Endothelial cell of hepatic sinusoid (primary cell): ENCODE measurements around the gene CDK18.

Source experiments
- in situ Hi-C: cut with HindIII; loops from 2 replicates; pipeline ENCODE4 v1.10.0; 2017; ENCODE audit warnings: low sequenced_read_pairs

Gene CDK18

GRCh38 chr1:205563927-205564441 lies 59.5 kb downstream of the CDK18 start:
- in situ Hi-C loops, result no loop called here

GRCh38 chr1:205565799-205566198 lies 61.3 kb downstream of the CDK18 start:
- in situ Hi-C loops, result no loop called here

- in situ Hi-C loops, result no loop called here
These were observed 63.2 kb downstream of the CDK18 start for GRCh38 chr1:205567716-205568115.

GRCh38 chr1:205568135-205568468 lies 63.6 kb downstream of the CDK18 start:
- in situ Hi-C loops, result no loop called here

GRCh38 chr1:205568469-205569361 lies 64.2 kb downstream of the CDK18 start:
- in situ Hi-C loops, result no loop called here

DNA sequence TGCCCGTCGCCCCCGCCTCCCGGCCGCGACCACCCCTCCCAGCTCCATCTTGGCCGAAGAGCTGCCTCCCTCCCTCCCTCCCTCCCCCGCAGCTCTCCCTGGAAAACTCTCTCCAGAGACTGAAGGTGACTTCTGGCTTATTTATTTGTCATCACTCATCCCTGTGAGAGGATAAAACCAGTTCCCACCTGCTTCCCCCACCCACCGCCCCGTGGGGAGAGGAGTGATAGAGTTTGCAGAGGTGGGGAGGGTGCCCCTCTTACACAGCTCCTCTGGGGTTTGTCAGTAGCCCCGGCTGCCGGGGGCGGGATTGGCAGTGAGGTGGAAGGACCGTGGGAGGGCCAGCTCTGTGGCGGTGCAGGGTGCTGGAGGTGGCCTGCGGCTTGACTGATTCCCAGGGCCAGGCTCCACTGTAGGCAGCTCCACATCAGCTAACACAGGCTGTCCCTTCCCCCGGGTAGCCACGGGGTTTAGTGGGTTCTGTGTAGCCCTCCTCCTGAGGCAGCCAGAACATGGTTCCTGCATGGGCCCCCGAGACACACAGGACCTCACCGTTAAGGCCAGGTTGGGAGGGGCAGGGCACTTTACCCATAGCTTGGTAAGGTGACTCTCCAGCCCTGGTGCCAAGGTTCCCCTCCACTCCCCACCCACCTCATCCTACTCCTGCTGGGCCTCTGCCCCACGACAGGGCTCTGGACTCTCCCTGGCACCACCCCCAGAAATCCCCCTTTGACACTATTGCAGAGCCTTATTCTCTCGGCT lies 65.1 kb downstream of the CDK18 start:
- in situ Hi-C loops, result loop anchor here (5.0 kb wide), 1 partner anchor 47 kb away; no protein-coding TSS in a partner anchor

DNA sequence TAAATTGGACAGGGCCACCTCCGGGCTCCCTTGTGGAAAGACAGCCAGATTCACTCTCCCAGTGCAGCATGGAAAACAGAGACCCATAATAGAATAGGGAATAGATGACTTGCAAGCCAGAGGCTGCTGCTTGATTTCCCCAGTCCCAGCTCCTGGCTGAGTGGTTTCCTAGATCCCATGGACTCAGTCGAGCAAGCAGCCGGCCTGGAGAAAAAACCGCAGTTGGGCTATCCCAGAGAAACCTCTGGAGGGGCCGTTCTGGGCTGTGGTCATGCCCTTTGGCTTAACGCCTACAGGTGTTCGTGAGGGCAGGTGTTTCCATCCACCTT lies 65.7 kb downstream of the CDK18 start:
- in situ Hi-C loops, result loop anchor here (5.0 kb wide), 1 partner anchor 48 kb away; no protein-coding TSS in a partner anchor

DNA sequence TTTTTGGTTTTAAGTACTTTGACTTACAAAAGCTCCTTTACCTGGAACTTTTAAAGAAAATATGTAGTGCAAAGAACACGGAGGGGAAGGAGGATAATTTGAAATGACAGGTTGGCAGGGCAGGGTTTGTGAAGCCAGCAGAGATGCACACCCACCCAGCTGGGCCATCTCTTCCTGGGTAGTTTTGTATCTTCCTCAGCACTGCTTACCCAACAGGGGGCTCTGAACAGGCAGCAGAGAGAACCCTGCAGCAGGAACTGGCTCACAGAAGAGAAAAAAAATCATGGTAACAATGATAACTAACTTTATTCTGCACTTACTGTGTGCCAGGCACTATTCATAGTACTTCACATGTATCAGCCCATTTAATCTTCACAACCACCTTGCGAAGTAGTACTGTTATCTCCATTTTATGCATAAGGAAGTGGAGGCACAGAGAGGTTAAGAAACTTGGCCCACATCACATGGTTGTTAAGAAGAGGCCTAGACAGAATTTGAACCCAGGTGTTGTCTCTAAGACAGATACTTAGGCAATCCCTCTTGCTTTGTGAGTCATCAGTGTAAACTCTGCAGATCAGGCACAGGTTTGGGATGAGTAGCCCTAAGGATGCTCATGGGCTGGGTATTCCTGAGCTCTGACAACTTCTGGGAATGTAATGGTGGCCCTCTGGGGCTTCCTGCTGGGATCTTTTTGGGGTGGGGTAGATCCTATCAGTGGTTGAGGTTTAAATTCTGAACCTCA lies 66.5 kb downstream of the CDK18 start:
- in situ Hi-C loops, result loop anchor here (5.0 kb wide), 1 partner anchor 49 kb away; no protein-coding TSS in a partner anchor

GRCh38 chr1:205571747-205572146 lies 67.3 kb downstream of the CDK18 start:
- in situ Hi-C loops, result loop anchor here (5.0 kb wide), 1 partner anchor 49 kb away; no protein-coding TSS in a partner anchor

GRCh38 chr1:205572421-205572820 lies 68.0 kb downstream of the CDK18 start:
- in situ Hi-C loops, result loop anchor here (5.0 kb wide), 1 partner anchor 50 kb away; no protein-coding TSS in a partner anchor

DNA sequence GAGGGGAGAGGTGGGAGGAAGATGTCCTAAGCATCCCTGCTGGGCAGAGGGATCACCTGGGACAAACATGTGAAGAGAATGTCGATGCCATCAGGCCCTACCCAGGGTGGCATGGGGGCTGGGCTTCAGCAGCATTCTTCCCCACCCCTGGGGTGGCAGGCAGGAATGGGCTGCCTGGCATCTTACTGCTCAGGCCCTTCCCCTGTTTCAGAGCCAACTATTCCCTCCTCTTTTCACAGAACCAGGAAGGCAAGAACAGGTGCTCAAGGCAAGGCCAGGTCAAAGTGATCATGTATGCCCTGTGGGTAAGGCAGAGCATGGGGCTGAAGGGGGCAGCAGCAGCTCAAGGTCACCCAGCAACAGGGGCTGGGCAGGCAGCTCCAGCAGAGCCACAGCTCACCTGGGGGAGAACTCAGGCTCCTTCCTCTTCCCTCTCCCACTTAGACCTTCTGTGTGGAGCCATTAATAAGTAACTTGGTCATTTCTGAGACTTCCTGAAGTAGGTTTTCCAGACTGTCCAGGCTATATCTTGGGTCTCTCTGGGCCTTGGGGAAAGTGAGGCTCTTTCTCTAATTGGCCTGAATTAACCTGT lies 70.9 kb downstream of the CDK18 start:
- in situ Hi-C loops, result no loop called here

GRCh38 chr1:205576011-205576410 lies 71.5 kb downstream of the CDK18 start:
- in situ Hi-C loops, result no loop called here

GRCh38 chr1:205576805-205577761 lies 72.6 kb downstream of the CDK18 start:
- in situ Hi-C loops, result no loop called here

GRCh38 chr1:205577874-205578658 lies 73.6 kb downstream of the CDK18 start:
- in situ Hi-C loops, result no loop called here

DNA sequence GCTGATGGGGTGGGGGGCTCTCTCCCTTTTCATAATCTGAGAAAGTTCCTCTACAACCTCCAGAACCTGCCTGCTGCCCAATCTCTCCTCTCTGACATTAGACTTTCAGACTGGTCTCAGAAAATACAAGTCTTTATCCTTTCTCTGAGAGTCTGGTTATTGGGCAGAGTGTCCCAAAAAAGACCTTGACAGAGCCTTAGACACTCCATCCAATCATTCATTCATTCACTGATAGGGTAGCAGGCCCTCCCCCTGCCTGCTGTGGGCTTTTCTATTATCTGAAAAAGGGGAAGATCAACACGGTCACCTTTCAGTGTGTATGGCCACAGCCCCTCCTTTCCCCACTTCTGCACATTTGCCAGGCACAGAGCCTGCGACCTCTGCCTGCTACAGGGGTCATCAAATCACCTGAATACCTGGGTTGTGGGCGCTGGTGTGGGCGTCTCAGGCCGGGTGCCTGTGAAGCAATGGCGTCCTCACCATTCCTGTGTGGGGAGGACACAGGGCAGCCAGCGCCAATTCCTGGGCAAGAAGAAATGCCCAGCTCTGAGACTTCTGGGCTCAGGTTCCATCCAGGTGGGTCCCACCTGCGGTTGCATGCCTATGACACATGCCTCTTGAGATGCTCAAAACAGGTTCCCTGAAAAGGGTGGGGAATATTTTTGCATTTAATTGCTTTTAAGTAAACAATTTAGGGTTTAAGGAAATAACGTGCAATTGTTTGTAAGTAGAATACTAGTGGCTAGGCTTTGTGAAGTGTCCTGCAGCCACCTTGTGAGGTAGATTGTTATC lies 74.5 kb downstream of the CDK18 start:
- in situ Hi-C loops, result no loop called here

DNA sequence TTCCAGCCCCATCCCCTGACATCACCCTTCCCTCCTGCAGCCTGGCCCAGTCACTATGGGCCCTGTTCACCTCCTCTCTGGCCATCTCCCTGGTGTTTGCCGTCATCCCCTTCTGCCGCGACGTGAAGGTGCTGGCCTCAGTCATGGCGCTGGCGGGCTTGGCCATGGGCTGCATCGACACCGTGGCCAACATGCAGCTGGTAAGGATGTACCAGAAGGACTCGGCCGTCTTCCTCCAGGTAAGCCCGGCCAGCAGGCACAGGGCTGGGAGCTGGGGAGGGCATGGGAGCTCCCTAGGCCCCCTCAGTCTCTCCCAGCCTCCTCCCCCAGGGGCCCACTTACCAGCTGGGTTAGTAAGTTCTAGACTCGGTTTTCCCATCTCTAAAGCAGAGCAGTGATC lies 75.2 kb downstream of the CDK18 start:
- in situ Hi-C loops, result no loop called here

- in situ Hi-C loops, result no loop called here
These were observed 75.9 kb downstream of the CDK18 start for GRCh38 chr1:205580140-205580922.
